Parathyroid adenoma (tissue), 2 donors: ENCODE data around the gene CNTNAP2.

Source experiments
- H2AFZ ChIP-seq: fragments of 300-600 bp; sonication (generic); one replicate; pipeline ENCODE4 v1.7.0; 2017; ENCODE audit warnings: antibody characterized with exemption, mild to moderate bottlenecking
- H3K27ac ChIP-seq: fragments of 300-600 bp; sonication (generic); one replicate; pipeline ENCODE4 v1.7.0; 2017
- H3K27me3 ChIP-seq: fragments of 300-600 bp; sonication (generic); one replicate; pipeline ENCODE4 v1.7.0; 2017; ENCODE audit warnings: low read length; ENCODE audit not compliant: control insufficient read depth, insufficient read depth
- H3K36me3 ChIP-seq: fragments of 300-600 bp; sonication (generic); one replicate; pipeline ENCODE4 v1.7.0; 2017; ENCODE audit warnings: low read length; ENCODE audit not compliant: control insufficient read depth, insufficient read depth
- H3K4me1 ChIP-seq: fragments of 300-600 bp; sonication (generic); one replicate; pipeline ENCODE4 v1.7.0; 2017; ENCODE audit warnings: control low read depth
- H3K4me2 ChIP-seq: fragments of 300-600 bp; sonication (generic); one replicate; pipeline ENCODE4 v1.7.0; 2017; ENCODE audit warnings: low read length
- H3K4me3 ChIP-seq: fragments of 300-600 bp; sonication (generic); one replicate; pipeline ENCODE4 v1.7.0; 2017; ENCODE audit warnings: low read depth, low read length
- H3K79me2 ChIP-seq: fragments of 300-600 bp; sonication (generic); one replicate; pipeline ENCODE4 v1.7.0; 2017; ENCODE audit warnings: control low read depth
- H3K9ac ChIP-seq: fragments of 300-600 bp; sonication (generic); one replicate; pipeline ENCODE4 v1.7.0; 2017; ENCODE audit warnings: mild to moderate bottlenecking
- H3K9me3 ChIP-seq: fragments of 300-600 bp; sonication (generic); one replicate; pipeline ENCODE4 v1.7.0; 2017; ENCODE audit warnings: low read length; ENCODE audit not compliant: control insufficient read depth
- CTCF ChIP-seq: fragments of 300-600 bp; sonication (generic); IDR thresholded peaks from one replicate; pipeline ENCODE4 v1.7.0; 2017; ENCODE audit warnings: antibody characterized with exemption, mild to moderate bottlenecking
- donor health status: primary hyperparathyroidism.

The CNTNAP2 gene

DNA sequence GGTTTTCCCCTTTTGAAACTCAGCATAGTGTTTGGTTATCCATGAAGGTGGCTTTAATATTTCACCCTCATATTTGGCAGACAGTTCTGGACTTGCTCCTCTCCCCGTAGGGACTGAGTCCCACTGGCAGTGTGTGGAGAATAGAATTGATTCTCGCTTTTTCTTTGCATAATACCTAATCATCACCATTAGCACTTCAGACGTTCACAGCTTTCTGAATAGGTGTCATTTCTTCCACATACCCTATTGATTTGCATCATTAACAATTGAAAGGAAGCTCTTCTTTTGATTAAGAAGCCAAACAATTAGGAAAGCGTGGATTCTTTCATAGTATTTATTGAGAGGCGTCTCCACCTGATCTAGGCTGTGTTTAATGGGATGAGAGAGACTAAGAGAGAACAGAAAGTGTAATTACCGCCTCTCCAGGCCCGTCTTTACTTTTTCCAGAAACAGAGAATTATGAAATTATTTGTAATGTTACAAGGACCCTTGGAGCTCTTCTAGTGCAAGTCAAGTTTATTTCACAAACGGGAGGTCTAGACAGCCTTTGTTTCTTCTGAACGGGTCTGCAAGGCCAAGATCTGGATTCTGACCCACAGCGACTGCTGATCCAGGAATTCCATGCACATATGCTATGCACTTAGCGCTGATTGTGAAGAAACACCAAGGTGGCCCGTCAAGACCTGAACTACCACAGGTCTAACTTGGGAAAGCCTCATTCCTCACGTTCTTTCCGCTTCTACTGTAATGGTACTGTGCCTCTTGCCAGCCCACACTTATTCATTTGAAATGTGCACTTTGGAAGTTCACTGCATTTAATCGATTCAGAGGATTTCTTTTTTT is 2224.1 kb downstream of the CNTNAP2 start:
- no peak for TF ChIP-seq CTCF

GRCh38 chr7:148344406-148344805 is 2227.8 kb downstream of the CNTNAP2 start:
- no peak overlapping the region for H3K27ac ChIP-seq
- no peak overlapping the region for H3K9ac ChIP-seq
- no peaks in the 10 kb centered on the region for H3K79me2 ChIP-seq
- no peaks in the 10 kb centered on the region for H3K9me3 ChIP-seq
- no peak overlapping the region for H2AFZ ChIP-seq
- no peak for TF ChIP-seq CTCF
- H3K4me3 ChIP-seq = no peak overlapping the region
- H3K4me2 ChIP-seq = no peak overlapping the region
- H3K36me3 ChIP-seq = no peaks in the 10 kb centered on the region
- H3K4me1 ChIP-seq = no peaks in the 10 kb centered on the region
- H3K27me3 ChIP-seq = peaks cover 6% of the 10 kb centered on the region

More for the DNA sequence above, 2224.1 kb downstream of the CNTNAP2 start:
- H3K9ac ChIP-seq = no peak overlapping the region
- H3K4me2 ChIP-seq = no peak overlapping the region
- no peaks in the 10 kb centered on the region for H3K4me1 ChIP-seq
- no peaks in the 10 kb centered on the region for H3K36me3 ChIP-seq
- H3K79me2 ChIP-seq = no peaks in the 10 kb centered on the region
- no peak overlapping the region for H2AFZ ChIP-seq
- no peaks in the 10 kb centered on the region for H3K9me3 ChIP-seq
- no peak overlapping the region for H3K27ac ChIP-seq
- H3K4me3 ChIP-seq = no peak overlapping the region
- peaks cover 12% of the 10 kb centered on the region for H3K27me3 ChIP-seq

DNA sequence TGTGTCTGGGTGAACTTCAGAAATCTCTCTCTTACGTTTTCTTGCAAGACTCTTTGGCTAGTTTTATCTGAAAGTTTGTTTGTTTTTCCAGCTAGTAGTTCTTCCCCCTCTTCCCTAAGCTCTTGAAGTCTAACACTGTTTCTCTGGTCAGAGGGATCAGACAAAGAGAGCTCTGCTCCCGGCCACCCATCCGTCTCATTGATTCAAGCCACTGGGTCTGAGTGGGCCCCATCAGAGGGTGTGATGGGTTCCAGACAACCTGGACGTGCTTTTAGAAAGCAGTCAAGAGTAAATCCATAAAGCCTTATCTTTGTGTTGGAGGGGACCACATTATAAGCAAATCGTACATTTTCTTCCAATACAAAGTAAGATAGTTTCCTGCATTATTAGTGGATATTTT is 2231.4 kb downstream of the CNTNAP2 start:
- Histone ChIP-seq H3K4me1 (no peaks in the 10 kb centered on the region), H3K9me3 (no peaks in the 10 kb centered on the region), H3K36me3 (no peaks in the 10 kb centered on the region), H2AFZ (no peak overlapping the region), H3K4me2 (no peak overlapping the region), H3K27me3 (no peaks in the 10 kb centered on the region), H3K9ac (no peak overlapping the region), H3K27ac (no peak overlapping the region), H3K4me3 (no peak overlapping the region), H3K79me2 (no peaks in the 10 kb centered on the region)
- no peak for TF ChIP-seq CTCF

GRCh38 chr7:148348466-148348865 is 2231.9 kb downstream of the CNTNAP2 start:
- H3K4me1 ChIP-seq = no peaks in the 10 kb centered on the region
- H2AFZ ChIP-seq = no peak overlapping the region
- H3K9ac ChIP-seq = no peak overlapping the region
- H3K4me2 ChIP-seq = no peak overlapping the region
- H3K27ac ChIP-seq = no peak overlapping the region
- H3K9me3 ChIP-seq = no peaks in the 10 kb centered on the region
- no peak overlapping the region for H3K4me3 ChIP-seq
- H3K27me3 ChIP-seq = no peaks in the 10 kb centered on the region
- TF ChIP-seq CTCF = no peak
- H3K36me3 ChIP-seq = no peaks in the 10 kb centered on the region
- H3K79me2 ChIP-seq = no peaks in the 10 kb centered on the region

- H3K79me2 ChIP-seq = no peaks in the 10 kb centered on the region
- no peak overlapping the region for H3K4me2 ChIP-seq
- no peak overlapping the region for H3K4me3 ChIP-seq
- no peaks in the 10 kb centered on the region for H3K27me3 ChIP-seq
- no peaks in the 10 kb centered on the region for H3K9me3 ChIP-seq
- no peak overlapping the region for H2AFZ ChIP-seq
- H3K9ac ChIP-seq = no peak overlapping the region
- no peaks in the 10 kb centered on the region for H3K36me3 ChIP-seq
- no peaks in the 10 kb centered on the region for H3K4me1 ChIP-seq
- TF ChIP-seq CTCF = no peak
- no peak overlapping the region for H3K27ac ChIP-seq
These were observed 2239.7 kb downstream of the CNTNAP2 start for GRCh38 chr7:148356303-148356702.
